Glomerular endothelial cell (primary cell): ENCODE results near the gene USH2A. TPM values are rescaled to one million over a fixed set of nuclear protein-coding genes. Genes with fewer than 3 reads are reported as not detected.

Experiments
- DNase-seq: peaks from one replicate; pipeline ENCODE4 v3.0.0-alpha.2; 2011; ENCODE audit warnings: low read depth, low spot score; ENCODE audit errors: extremely low read depth
- total RNA-seq: library from RNA; depleted of rRNA; stranded (reverse); fragments of >200 nt; gene quantifications from 2 replicates; pipeline ENCODE4 v1.2.3, GENCODE V29; 2015

The USH2A gene
- total RNA-seq, 1 donor from 2014 or later: not detected

DNA sequence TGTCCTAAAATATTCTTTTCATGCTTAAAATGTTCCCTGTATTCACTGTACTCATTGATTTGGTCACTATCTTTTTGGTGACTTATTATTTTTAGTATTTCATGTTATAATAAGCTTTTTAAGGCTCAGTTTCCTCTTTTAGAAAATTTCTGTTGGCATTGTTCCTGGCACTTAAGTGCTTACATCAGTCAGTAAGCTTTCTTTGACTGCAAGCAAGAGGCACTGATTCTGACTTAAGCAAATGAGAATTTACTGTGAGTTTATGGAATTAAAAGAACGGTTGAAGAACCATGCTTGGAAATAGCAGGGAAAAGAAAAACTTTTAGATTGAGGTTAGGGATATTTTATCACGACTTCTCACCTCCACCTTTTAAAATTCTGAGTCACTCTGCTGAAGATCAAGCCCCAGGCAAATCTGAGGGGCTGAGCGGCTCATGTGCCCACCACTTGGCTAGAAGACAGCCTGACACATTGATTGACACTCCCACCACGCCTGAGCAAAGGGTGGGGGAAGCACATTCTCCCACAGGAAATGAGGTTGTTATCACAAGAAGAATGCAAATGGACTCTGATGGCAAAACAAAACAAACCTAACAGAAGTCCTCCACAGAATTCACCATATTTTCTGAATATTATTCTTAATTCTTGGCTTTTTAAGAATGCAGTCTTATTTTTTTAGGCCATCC is 753.3 kb downstream of the USH2A start:
- no peak for DNase-seq

DNA sequence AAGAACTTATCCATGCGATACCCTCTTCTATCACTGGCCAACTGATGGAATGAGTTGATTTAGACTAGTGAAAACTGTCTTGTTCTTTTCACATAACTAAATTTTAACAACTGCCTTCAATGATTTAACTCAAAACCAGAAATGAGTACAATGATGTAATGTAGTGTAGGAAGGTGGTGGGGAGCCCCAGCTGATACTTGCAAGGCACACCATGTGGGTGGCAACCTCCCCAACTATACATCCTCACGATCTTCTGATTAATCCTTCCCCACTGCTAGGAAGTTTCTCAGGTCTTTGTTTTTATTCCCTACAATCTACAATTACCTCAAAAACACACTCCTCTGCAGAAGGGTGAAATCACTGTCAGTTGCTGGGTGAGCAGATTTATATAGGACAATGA is 755.5 kb downstream of the USH2A start:
- DNase-seq: no peak

DNA sequence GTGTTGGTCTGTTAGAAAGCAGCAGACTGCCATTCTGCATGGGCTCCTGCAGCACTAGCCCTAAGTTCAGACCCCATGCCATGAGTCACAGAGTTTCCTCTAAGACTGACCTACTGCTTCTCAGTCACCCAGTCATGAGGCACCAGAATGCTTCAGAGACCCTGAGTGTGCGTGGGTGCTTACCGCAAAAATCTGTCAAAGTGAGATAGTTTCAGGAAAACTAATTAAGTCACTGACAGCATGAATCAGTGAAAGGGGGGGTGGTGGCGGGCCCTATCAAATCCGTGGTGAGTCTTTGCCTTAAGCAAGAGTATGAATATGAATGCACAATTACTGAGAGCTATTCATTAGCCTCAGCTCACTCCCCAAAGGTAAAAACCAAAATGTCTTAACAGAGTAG is 758.0 kb downstream of the USH2A start:
- no peak for DNase-seq

DNA sequence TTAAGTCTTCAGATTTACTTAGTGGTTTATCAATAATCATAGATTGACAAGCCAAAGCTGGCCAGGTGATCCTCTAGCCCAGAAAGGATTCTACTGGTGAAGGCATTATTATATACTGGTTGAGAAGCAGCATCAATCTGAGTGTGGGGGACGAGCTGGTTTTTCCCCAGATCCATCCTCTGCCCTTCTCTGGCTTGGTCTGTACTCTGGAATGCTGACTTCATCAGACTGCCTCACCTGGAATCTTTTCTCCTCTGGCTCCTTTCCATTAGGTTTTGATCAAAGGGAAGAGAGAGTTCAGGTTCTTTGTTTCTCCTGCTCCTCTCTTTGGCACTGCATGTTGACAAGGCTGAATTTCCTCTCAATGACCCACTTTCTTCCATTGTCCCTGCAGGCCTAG is 762.2 kb downstream of the USH2A start:
- DNase-seq: no peak

DNA sequence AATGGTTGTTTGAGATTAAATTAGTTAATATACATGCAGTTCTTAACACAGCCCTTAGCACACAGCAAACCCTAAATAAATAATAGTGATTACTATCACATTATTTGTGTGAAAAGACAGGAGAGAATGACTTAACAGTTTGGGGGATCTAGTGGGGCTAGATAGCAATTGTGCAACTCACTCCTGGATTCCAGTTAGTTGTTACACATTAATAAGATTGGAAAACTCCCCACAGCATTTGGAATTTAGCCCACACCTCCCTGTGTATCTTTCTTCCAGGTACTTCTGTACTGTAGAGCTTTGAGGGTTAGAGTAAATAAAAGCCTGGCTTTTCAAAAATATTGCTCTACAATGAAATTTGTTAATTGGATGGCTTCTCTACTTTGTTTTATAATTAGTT is 763.0 kb downstream of the USH2A start:
- DNase-seq: no peak

DNA sequence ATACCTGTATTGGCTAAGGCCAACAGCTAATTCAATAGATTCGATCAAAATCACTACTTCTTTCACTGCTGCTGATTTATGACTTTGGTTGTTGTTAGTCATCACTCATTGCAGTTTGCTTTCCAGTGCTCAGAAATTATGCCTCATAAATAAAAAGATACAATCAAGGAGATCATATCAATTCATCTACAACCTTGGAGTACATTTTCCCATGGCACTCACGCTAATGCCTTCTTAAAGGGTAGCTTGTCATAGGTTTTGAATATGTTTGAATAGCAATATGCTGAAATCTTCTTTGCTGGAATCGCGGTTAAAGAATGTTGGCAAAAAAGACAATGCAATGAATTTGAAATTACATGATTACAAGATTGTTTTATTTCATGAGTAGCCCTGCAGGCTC is 766.2 kb downstream of the USH2A start:
- no peak for DNase-seq

DNA sequence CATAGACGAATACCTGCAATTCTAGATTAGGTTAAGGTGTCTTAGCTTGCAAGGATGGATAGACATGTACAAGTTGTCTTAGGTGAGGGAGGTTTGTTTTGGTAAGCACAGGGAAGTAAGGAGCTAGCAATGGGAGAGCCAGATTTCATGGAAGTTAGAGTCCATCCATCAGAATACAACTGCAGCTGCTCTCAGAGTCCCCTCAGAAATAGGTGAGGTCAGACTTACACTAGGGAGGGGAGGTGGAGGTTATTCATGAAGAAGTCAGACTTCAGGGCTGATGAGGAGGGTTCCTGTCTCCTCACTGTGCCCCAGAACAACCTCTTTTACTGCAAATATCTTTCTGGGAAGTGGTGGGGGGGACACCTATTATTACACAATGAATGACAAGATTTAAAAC is 770.9 kb downstream of the USH2A start:
- DNase-seq: no peak

DNA sequence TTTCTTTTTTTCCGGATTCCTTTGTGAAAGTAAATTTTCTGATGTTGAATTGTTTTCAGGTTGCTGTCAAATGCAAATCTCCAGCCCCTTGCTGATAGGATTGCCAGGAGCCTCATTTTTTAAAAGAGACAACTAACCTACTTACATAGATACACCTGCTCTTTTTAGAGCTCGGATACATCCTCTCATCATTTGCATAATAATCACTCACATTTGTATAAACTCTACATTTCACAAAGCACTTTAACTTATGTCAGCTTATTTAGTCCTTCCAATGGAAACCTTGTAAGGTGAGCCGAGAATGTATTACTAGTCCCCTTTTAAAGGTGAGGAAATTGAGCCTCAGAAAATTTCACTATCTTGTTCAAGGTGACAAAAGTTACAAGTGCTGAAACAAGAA is 771.4 kb downstream of the USH2A start:
- DNase-seq: no peak

DNA sequence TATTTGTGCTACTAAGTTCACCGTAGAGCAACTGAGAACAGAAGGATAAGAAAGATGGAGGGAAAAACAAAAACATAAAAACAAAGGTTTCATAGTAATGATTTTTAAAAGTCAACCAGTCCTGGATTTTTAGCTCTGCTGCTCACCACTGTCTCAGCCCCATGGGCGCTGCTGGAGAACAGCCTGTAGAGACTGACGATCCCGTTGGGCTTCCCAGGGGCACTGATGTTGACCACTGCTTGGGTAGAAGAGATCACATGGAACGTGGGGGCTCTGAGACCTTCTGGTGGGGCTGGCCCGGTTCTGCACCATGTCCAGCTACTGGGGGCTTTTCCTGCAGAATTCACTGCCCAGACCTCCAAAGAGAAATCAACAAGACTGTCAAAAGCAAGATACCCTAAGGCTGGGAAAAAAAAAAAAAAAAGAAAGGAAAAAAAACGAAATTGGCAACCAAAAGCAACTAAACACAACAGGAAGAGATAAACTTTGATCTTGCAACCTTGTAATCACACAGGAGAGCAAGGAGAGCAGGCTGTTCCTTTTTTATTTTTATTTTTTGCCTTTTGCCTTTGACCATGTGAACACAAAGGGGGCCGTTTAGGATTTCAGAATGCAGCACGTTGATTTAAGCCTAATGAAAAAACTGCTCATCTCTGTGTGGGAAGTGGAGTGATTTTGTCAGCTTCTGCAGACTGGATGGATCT is 772.6 kb downstream of the USH2A start:
- no peak for DNase-seq

DNA sequence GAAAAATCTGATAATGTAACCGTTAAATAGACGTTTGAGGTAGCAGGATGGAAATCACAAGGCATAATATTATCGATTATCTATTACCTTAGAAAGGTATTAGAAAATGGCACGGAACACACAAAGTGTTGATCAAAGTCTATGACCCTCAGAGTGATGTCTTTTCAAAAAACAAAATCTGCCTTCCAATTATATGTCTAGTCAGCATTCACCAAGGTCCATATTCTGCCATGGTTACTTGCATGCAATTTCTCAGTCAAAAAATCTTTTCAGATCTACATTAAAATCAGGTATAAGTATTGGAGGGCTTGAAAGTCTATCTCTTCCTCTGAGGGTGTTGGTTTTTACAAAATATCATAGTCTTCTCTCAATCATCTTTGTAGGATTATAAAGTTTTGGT is 774.3 kb downstream of the USH2A start:
- DNase-seq: no peak

DNA sequence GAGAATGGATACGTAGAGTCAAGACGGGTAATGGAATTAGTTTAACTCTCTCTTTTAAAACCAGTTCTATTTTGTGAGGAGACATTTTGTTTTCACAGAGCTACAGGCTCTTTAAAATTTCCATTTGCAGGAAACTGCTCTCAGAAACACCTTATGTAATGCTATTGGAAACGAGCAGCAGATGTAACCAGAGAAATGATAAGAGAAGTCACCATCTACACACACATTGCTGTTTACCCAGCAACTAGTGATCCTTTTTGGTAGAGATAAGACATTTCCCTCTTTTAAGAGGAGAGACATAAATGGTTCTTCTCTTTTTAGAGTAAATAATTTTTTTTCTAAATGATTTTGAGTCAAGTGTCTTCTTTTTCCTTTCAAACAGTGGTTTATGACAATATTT is 775.5 kb downstream of the USH2A start:
- DNase-seq: no peak

DNA sequence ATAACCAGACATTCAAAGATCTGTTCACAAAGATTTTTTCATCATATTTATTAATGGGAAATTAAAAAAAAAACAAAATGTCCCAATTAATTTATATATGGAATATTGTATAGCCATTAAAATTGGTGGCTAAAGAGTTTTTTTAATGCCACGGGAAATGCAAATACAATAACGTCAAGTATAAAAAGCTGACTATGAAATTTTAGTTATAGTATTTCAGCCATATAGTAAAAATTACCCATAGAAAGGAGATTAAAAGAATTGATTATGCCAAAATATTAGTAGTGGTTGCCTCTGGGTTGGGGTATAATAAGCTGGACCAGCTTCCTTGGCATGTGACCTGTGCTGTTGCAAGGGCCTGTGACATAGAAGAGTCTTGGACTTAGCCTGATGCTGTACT is 777.4 kb downstream of the USH2A start:
- DNase-seq: no peak

DNA sequence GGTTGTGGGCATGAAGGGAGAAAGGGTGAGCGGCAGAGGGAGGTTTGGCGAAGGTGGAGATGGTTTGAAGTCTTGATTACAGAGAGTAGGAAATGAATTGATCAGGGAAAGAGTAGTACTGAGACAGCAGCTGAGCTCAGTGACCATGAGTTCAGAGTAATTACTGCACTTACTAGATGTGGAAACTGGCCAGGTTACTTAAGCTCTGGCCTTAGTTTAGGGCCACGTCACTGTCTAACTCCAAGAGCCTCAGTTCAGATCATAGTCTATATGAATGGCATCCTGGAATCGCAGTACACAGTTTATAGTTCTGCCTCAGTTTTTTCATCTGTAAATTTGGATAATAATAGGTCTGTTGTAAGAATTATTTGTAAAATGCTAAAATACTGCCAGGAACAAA is 778.1 kb downstream of the USH2A start:
- DNase-seq: no peak

DNA sequence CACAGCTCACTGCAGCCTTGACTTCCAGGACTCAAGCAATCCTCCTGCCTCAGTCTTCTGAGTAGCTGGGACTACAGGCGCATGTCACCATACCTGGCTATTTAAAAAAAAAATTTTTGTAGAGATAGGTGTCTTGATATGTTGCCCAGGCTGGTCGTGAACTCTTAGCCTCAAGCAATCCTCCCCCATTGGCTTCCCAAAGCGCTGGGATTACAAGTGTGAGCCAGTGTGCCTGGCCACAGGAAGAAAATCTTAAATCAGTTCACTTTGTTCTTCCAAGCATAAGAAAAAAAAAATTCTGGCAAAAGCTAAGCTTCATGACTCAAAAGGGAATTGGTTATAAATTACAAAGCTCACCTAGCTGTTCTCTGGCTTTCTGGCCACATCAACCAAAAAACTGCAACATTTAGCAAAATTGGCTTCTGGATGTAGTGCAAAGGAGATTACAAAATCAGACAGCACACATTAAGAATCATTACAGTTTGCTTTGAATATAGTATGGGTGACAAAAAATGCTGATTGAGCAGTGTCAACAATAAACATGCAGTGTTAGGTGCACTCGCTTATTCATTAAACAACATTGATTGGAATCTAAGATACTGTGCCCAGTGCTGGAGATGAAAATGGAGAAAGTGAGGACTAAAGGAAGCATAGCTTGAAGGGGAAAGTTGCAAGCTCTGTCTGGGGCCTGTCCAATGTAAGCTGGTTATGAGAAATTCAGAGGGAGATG is 779.5 kb downstream of the USH2A start:
- DNase-seq: no peak

DNA sequence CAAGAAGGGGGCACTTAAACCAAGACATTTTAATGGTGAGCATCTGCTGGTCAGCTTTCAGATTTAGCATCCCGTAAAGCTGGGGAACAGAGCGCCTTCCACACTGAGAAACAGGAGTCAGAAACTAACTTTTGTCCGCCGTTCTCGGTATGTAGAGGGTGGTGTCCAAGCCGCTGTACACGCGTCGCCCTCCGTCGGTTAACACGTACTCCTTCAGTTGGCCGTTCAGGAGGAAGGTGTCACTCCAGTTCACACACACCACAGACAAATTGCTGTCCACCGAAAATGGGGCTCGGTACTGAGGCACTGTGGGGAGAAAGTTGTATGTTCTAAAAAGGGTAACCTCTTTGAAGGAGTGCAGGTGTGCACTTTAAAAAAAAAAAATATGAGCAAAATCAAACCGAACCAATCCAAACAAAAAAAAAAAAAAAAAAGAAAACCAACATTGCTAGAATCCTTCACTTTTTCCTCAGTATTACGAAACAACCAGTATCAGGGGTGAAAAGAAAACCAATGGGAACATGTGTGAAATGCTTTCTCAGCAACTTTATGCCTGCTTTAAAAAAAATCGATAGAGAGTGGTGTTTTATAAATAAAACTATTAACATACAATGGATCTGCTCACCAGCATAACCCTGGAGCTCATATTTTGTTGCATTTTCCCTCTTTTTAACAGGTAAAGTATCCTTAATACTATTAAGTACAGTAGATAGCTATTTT is 782.7 kb downstream of the USH2A start:
- DNase-seq: no peak

DNA sequence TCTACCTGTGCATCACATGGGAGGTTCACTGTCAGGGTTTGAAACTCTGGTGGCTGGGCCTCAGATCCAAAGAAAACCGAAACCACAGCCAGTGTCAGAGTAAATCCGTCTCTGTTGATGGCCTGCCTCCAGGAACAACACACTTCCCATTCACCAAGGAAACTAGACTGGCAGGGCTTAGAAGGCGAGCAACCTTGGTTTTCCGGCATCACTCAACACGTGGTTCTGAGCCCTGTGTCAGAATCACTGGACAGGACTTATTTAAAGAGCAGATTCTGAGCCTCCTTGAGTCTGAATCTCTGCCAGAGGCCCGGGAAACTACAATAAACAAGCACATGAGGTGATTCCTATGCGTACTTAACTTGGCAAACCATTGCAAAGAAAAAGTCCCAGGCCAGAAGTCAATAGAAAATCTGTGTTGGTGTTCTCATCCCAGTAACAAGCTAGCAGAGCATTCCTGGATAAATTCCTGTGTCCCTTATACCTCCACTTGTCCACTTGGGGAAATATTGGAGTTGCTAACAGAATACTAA is 786.1 kb downstream of the USH2A start:
- DNase-seq: no peak

DNA sequence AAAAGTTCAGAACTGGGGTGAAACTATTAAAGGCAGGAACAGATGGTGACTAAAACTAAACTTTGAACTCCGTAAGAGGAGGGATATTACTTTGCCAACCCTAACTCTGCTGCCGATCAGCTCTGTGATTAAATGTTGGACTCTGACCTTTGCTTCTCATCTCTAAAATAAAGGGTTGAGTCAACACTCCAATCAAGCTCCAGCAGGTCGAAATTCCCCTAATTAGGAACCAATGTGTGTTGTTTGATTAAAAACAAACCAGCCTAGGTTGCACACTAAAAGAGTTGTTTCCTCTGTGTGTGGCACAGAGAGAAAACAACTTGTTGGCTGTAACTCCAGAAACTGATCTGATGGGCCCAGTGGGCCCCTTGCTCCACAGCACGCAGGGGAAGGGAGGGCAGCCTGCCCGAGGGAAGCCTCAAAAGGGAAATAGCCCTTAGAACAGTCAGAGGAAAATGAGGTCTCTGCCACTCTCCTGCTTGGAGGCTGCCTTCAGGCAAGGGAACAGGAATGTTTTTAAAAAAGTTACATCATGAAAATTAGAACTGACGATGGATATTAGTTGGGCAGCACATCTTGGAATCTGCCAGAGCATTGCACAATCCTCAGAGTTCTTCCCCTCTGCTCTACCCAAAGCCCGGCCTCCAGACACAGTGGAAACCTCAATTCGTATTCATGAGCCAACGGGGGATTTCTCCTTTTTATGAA is 786.8 kb downstream of the USH2A start:
- DNase-seq: no peak

DNA sequence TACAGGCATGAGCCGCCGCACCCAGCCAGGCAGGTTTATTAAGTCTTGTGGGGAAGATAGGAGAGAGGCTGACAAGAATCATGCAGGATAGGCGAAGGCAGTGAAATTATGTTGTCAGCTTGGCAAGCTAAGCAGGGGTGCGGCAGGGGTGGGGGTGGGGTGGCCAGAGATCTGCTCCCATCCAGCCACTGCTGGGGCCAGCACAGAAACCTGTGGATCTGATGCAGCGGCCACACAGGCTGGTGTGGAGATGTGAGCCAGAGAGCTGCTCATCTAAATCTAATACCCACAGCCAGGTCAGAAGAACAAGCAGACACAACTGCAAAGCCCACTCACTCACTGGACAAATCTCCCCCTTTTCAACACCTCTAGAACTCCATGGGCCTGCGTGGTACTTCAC is 787.4 kb downstream of the USH2A start:
- DNase-seq: no peak

DNA sequence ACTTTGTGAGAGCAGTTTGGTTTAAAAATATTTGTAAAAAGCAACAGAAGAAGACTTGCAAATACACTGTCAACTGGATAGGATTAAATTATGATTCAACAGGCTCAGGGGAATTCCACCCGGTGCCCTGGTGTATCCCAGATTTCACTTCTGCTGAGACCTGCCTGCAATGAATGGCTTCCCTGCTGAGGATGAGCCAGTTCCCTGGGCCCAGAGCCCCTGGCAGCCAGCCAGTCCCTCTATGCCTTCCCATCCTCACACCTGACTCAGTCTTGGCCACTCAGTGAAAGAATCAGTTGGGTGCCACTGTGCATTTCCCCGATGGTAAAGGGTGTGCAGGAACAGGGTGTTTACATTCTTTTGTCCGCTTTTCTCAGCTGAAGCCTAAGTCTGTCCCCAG is 791.8 kb downstream of the USH2A start:
- DNase-seq: no peak

DNA sequence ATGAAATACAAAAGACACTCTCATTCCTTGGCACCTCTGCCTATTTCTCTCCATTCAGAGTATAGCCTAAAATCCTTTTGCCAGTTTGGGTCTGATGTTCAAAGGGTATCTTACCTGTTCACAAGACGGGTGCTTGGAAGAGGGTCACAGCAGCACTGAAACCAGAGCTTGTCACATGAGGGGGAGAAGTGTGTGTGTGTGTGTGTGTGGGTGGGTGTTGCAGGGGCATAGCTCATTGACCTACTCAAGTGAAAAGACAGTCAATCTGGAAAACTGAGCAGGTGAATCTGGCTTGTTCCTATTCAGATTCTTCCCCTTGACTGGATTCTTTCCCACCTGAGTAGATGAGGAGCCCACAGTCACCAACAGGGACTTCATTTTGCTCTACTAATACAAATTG is 792.2 kb downstream of the USH2A start:
- DNase-seq: no peak

DNA sequence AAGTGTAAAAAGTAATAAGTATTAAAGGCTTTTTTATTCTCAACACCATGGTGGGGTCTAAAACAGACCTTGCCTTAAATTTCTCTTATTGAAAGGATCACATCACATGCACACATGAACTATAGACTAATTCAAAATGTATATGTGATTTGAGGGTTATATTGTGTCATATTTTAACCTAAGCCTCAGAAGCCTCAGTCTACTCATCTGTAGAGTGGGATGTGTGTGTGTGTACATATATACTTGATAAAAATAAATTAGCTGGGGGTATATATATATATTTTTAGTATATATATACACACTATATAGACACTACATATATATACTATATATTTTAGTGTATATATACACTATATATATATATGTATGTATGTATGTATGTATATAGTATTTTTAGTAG is 797.3 kb downstream of the USH2A start:
- DNase-seq: no peak
